GM12873 (cell line): ENCODE data around the gene MRPL45.
"Not testable (repeated sequence)": the region's sequence is repeated elsewhere in the genome, so short reads cannot be mapped to it uniquely, and the experiment has no call there.

Source experiments
- CTCF ChIP-seq: IDR thresholded peaks from 2 replicates; pipeline ENCODE4 v1.5.1; 2012; ENCODE audit warnings: low read depth, mild to moderate bottlenecking, moderate library complexity, low read length, control low read depth; ENCODE audit not compliant: insufficient read depth; ENCODE audit errors: missing control alignments

MRPL45 gene

DNA sequence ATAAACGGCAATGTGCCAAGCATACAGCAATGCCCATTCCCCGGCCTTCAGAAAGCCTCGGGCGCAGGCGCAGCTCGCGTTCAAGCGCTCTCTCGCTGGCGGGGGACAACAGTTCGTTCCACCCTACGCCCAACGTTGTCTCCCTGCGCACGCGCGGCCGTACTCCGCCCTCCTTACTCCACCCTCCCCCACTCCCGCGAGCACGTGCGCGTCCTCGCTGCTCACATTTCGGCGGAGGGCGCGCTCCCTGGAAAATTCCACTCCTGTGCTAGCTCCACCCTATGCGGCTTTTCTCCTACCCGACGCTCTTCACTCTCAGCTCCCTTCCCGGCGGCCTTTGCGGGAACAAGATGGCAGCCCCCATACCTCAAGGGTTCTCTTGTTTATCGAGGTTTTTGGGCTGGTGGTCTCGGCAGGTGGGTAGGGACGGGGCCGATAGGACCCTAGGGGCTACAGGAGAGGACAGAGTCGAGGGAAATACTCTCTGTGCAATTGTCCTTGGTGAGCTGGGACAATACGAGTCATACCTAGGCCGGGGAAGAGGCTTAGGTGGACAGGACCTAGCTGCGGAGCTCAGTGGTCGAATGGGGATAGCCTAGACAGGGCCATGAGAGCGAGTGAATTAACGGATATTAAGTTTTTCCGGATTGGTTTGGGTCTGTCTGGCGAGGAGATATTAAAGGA is at the start of gene MRPL45:
Gene MRPL45 (plus strand): TSS at position 335 of the 684 bp plus-strand sequence. CDS start 16 bp downstream, at position 351.
- not testable (repeated sequence) for TF ChIP-seq CTCF

GRCh38 chr17:38315497-38315896 is 18.5 kb downstream of the MRPL45 start:
- no peak for TF ChIP-seq CTCF

DNA sequence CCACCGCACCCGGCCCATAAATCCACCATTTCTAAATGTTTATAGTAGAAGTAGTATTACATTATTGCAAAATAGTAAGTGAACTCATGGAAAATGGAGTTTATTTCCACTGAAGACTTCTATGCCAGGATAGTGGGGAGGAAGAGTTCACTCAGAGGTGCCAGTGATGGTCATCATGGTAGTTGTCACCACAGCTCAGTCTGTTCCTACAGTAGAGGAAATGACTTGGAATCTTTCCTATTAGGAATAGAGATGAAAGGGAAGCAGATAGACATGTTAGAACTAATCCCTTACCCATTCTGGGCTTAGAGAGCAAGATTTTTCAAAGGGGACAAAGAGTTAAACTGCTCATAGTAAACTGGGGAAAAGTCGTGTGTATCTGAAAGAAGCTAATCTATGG is 20.1 kb downstream of the MRPL45 start:
- TF ChIP-seq CTCF: no peak

DNA sequence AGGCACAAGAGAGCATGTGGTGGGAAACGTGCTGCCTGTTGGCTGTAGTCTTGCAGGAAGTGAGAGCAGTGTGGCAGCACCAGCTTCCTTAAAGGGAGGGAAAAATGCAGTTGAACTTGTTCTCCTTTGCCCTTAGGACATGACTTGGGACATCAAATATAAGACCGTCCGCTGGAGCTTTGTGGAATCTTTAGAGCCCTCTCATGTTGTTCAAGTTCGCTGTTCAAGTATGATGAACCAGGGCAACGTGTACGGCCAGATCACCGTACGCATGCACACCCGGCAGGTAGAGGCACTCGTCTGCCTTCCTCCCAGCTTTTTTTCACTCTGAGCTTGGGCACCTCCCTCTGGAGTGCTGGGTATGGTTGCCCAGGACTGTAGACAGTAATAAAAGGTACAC is 23.5 kb downstream of the MRPL45 start:
- TF ChIP-seq CTCF: no peak

- peak; percentile 82 for TF ChIP-seq CTCF
Observed at GRCh38 chr17:38322156-38322779, 25.3 kb downstream of the MRPL45 start.

- TF ChIP-seq CTCF: no peak
Observed at GRCh38 chr17:38322897-38323296, 25.9 kb downstream of the MRPL45 start.

DNA sequence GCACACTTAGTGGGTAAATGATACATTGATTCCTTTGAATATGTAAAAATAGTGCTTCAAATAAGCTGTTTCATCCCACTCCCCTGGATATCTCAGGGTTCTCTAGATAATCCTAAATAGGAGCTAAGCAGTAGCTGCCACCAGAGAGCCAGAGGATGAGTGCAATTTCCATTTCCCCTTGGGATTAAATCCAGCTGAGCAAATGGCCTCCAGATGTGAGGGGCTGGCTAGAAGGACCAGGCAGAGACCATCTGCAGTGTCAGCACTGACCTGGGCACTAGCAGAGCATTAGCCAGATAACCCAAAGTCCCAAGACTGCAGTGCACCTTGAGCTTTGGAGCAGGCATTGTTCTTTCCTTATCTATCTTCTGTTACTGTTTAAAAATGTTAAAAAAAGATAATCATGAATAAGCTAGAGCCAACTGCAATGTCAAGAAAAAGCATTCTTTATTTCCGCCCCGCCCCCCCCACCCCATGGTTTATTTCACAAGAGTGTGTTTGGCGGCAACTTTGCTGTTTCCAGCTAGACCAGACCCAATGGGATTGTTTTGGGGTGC is 27.3 kb downstream of the MRPL45 start:
- TF ChIP-seq CTCF: no peak
